ENCODE data around the gene RPS21.

Gene RPS21

GRCh38 chr20:62398120-62398821, 11.4 kb downstream of the RPS21 start:
- no peak for DNase-seq

GRCh38 chr20:62400021-62400420, 13.1 kb downstream of the RPS21 start:
- DNase-seq, result no peak

GRCh38 chr20:62400541-62400940, 13.6 kb downstream of the RPS21 start:
- no peak for DNase-seq

- DNase-seq, result no peak
These were observed 14.5 kb downstream of the RPS21 start for GRCh38 chr20:62401331-62401779.

- no peak for DNase-seq
These were observed 15.7 kb downstream of the RPS21 start for GRCh38 chr20:62402456-62403150.

GRCh38 chr20:62403331-62403730, 16.4 kb downstream of the RPS21 start:
- no peak for DNase-seq

GRCh38 chr20:62404112-62404665, 17.3 kb downstream of the RPS21 start:
- DNase-seq, result no peak

GRCh38 chr20:62404761-62405107, 17.8 kb downstream of the RPS21 start:
- DNase-seq, result no peak

GRCh38 chr20:62405108-62405980, 18.4 kb downstream of the RPS21 start:
- no peak for DNase-seq

GRCh38 chr20:62405981-62406513, 19.1 kb downstream of the RPS21 start:
- DNase-seq, result no peak

GRCh38 chr20:62406635-62407176, 19.8 kb downstream of the RPS21 start:
- DNase-seq, result no peak

- peak; percentile 91 for DNase-seq
These were observed 20.5 kb downstream of the RPS21 start, which contains the start of gene CABLES2 for GRCh38 chr20:62407221-62407992. Gene CABLES2 (minus strand): TSS chr20:62407285. CDS start chr20:62407276, 9 bp downstream.

- no peak for DNase-seq
These were observed 21.2 kb downstream of the RPS21 start for GRCh38 chr20:62408055-62408454.

GRCh38 chr20:62408640-62409039, 21.7 kb downstream of the RPS21 start:
- DNase-seq, result no peak

- no peak for DNase-seq
These were observed 22.4 kb downstream of the RPS21 start for GRCh38 chr20:62409086-62409853.

- no peak for DNase-seq
These were observed 23.2 kb downstream of the RPS21 start for GRCh38 chr20:62409931-62410745.

GRCh38 chr20:62410746-62411478, 24.0 kb downstream of the RPS21 start:
- DNase-seq, result no peak

- DNase-seq, result no peak
These were observed 24.7 kb downstream of the RPS21 start for GRCh38 chr20:62411479-62412193.
